Neuron (in vitro differentiated cells): ENCODE measurements around the gene KRT32.
"Not testable (repeated sequence)": the region's sequence is repeated elsewhere in the genome, so short reads cannot be mapped to it uniquely, and the experiment has no call there.

Experiments
- H2AFZ ChIP-seq: one replicate; pipeline ENCODE4 v1.6.1; 2013; ENCODE audit warnings: low read depth, mild to moderate bottlenecking, inconsistent platforms, low read length, moderate library complexity
- H3K27me3 ChIP-seq: one replicate; pipeline ENCODE4 v1.6.1; 2013; ENCODE audit warnings: low read length; ENCODE audit not compliant: insufficient read depth
- H3K36me3 ChIP-seq: one replicate; pipeline ENCODE4 v1.6.1; 2013; ENCODE audit warnings: low read length; ENCODE audit not compliant: insufficient read depth
- H3K4me1 ChIP-seq: one replicate; pipeline ENCODE4 v1.6.1; 2013; ENCODE audit warnings: low read length; ENCODE audit not compliant: insufficient read depth
- H3K4me3 ChIP-seq: 2 replicates; pipeline ENCODE4 v1.5.1; 2013; ENCODE audit warnings: mild to moderate bottlenecking, low read length, moderate library complexity
- H3K9me3 ChIP-seq: one replicate; pipeline ENCODE4 v1.6.1; 2013; ENCODE audit warnings: low read length

Gene KRT32

GRCh38 chr17:41446806-41447205 lies 20.4 kb downstream of the KRT32 start:
- Histone ChIP-seq H3K36me3 (no peaks in the 10 kb centered on the region), H3K4me1 (no peaks in the 10 kb centered on the region), H3K9me3 (no peaks in the 10 kb centered on the region), H2AFZ (no peak overlapping the region), H3K27me3 (no peaks in the 10 kb centered on the region), H3K4me3 (no peak overlapping the region)

DNA sequence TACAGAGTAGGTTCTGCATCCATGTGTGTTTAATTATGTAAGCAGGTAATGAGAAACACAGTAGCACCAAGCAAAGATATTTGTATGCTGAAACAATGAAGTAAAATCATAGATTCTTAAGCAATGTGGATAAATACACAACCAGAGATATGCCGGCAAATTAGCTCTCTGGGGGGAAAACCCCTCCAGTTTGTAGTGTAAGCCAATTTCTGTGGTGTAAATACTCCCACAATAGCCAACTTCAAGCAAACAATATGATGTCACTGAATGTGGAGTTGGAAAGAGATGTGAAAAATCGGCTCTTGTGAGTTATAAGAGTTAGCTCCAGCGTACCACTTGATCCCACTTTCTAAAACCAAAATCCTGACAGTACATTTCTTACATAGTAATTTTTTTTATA lies 22.5 kb downstream of the KRT32 start:
- Histone ChIP-seq H3K4me1 (no peaks in the 10 kb centered on the region), H3K27me3 (peaks cover 2% of the 10 kb centered on the region)

DNA sequence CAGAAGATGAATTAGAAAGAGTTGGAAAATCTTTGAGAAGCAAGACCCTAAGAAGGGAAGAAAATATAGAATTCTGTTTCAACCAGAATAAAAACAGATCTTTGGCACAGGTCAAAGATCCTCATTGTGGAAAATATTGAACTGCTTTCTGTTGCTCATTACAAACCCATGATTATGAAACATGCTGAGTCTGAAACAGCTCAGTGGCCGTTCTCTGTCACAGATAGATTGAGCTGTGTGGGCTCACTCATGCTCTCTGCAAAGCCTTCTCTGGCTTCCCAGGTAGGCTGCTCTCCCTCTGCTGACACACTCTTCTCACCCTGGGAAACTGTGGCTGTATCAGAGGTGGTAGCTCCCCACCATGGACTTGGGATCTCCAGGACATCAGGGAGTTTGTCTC lies 23.0 kb downstream of the KRT32 start:
- Histone ChIP-seq H3K27me3 (peaks cover 2% of the 10 kb centered on the region), H3K9me3 (no peaks in the 10 kb centered on the region), H2AFZ (no peak overlapping the region), H3K36me3 (no peaks in the 10 kb centered on the region), H3K4me1 (no peaks in the 10 kb centered on the region), H3K4me3 (no peak overlapping the region)

More for the DNA sequence above, 22.5 kb downstream of the KRT32 start:
- H3K9me3 ChIP-seq = no peaks in the 10 kb centered on the region
- no peak overlapping the region for H3K4me3 ChIP-seq
- H2AFZ ChIP-seq = no peak overlapping the region
- no peaks in the 10 kb centered on the region for H3K36me3 ChIP-seq

- Histone ChIP-seq H3K4me3 (no peak overlapping the region), H2AFZ (no peak overlapping the region), H3K36me3 (no peaks in the 10 kb centered on the region), H3K4me1 (no peaks in the 10 kb centered on the region), H3K27me3 (peaks cover 2% of the 10 kb centered on the region), H3K9me3 (no peaks in the 10 kb centered on the region)
Measured at GRCh38 chr17:41442739-41443138, 24.4 kb downstream of the KRT32 start.

GRCh38 chr17:41440531-41441033 lies 26.6 kb downstream of the KRT32 start, which contains the start of gene KRT38:
Gene KRT38 (minus strand): TSS chr17:41440983. CDS start chr17:41440921, 62 bp downstream.
- H3K4me3 ChIP-seq = no peak within 1 kb of the TSS
- no peaks in the 10 kb centered on the region for H3K4me1 ChIP-seq
- no peak within 1 kb of the TSS for H2AFZ ChIP-seq
- H3K27me3 ChIP-seq = peaks cover 2% of the 10 kb centered on the region
- H3K36me3 ChIP-seq = no peaks in the 10 kb centered on the region
- H3K9me3 ChIP-seq = no peaks in the 10 kb centered on the region

DNA sequence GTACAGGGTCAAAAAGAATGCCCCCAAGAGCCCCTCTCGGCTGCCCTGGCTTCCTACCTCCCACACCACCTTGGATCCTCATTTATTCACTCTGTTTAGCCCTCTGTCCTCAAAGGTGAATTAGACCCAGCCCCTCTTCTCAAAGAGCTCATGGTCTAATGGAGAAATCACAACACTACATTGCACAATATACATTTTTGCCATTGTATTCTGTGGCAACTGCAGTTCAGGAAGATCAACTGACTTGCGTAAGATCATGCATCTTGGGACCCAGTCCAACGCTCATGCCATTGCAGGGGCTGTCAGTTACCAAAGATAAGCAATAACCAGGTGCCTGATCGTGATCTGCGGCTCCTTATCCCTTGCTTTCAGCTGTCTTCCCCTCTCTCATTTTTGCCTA lies 27.8 kb downstream of the KRT32 start:
- Histone ChIP-seq H3K36me3 (no peaks in the 10 kb centered on the region), H3K4me3 (no peak overlapping the region), H3K27me3 (peaks cover 2% of the 10 kb centered on the region), H2AFZ (no peak overlapping the region), H3K9me3 (no peaks in the 10 kb centered on the region), H3K4me1 (no peaks in the 10 kb centered on the region)

GRCh38 chr17:41437769-41438168 lies 29.4 kb downstream of the KRT32 start:
- no peaks in the 10 kb centered on the region for H3K9me3 ChIP-seq
- peaks cover 2% of the 10 kb centered on the region for H3K27me3 ChIP-seq

GRCh38 chr17:41437254-41437653 lies 29.9 kb downstream of the KRT32 start:
- Histone ChIP-seq H3K9me3 (no peaks in the 10 kb centered on the region), H3K4me1 (no peaks in the 10 kb centered on the region), H2AFZ (no peak overlapping the region), H3K27me3 (peaks cover 2% of the 10 kb centered on the region), H3K36me3 (no peaks in the 10 kb centered on the region), H3K4me3 (no peak overlapping the region)

More at GRCh38 chr17:41437769-41438168, 29.4 kb downstream of the KRT32 start:
- H3K4me3 ChIP-seq = no peak overlapping the region
- H3K36me3 ChIP-seq = no peaks in the 10 kb centered on the region
- H3K4me1 ChIP-seq = no peaks in the 10 kb centered on the region
- H2AFZ ChIP-seq = no peak overlapping the region

DNA sequence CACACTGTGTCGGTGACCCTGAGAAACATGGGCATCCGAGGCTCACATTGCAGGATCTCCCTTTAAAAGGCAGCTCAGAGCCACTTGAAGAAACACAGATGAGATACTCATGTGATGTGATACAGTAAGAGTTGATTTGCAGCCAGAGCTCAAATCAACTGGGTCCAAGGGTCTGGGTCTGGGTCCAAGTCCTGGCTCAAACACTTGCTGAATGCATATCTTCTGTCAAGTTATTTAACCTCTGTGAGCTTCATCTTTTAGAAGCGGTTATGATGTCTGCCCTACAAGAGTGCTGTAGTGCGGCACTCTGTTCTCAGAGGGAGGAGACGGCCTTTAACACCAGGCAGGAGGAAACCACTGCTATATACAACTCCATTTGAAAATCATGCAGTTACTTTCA lies 32.8 kb downstream of the KRT32 start:
- no peaks in the 10 kb centered on the region for H3K9me3 ChIP-seq
- no peaks in the 10 kb centered on the region for H3K27me3 ChIP-seq
- H3K4me1 ChIP-seq = no peaks in the 10 kb centered on the region
- H2AFZ ChIP-seq = no peak overlapping the region
- no peaks in the 10 kb centered on the region for H3K36me3 ChIP-seq
- no peak overlapping the region for H3K4me3 ChIP-seq

DNA sequence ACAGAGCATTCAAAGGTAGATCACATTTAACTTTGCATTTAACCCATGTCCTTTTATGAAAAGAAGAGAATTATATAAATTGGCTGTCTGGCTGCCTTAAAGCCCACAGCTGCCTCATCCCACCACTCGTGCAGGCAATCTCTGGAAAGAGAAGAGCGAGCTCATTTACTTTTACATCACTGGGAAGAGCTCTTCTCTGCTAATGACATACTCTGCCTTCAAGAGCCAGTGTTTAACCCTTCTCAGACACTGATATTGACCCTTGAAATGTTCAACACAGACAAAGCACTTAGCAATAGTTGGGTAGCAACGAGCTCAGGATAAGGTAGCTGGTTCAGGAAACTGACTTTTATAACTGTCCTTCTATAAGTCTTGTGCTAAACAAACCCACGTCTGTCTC lies 33.2 kb downstream of the KRT32 start:
- Histone ChIP-seq H3K4me1 (no peaks in the 10 kb centered on the region), H3K9me3 (no peaks in the 10 kb centered on the region), H3K4me3 (no peak overlapping the region), H3K27me3 (no peaks in the 10 kb centered on the region), H2AFZ (no peak overlapping the region), H3K36me3 (no peaks in the 10 kb centered on the region)

GRCh38 chr17:41433586-41433985 lies 33.6 kb downstream of the KRT32 start:
- Histone ChIP-seq H2AFZ (no peak overlapping the region), H3K27me3 (no peaks in the 10 kb centered on the region), H3K4me1 (no peaks in the 10 kb centered on the region), H3K36me3 (no peaks in the 10 kb centered on the region), H3K4me3 (no peak overlapping the region), H3K9me3 (no peaks in the 10 kb centered on the region)

- not testable (repeated sequence) for H3K36me3 ChIP-seq, H3K4me1 ChIP-seq, H3K4me3 ChIP-seq, H2AFZ ChIP-seq, H3K27me3 ChIP-seq, H3K9me3 ChIP-seq
Measured at GRCh38 chr17:41430376-41430775, 36.8 kb downstream of the KRT32 start.

DNA sequence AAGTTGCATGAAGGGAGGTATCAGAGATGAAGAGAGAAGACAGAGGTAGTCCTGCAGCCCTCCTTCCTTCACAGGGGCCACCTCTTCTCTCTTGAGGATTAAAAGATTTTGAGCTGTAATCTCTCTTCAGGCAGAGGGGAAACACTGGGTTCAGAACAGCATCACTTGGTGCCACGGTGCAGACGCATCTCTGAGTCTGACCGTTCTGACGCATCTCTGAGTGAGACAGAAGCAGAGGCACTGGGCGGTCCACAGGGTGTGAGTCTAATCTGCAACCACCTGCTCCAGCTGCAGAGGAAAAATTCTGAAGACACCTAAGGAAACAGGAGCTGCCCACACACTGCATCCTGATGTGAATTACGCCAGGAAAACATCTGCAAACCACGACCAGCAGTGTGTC lies 37.5 kb downstream of the KRT32 start:
- H3K27me3 ChIP-seq = no peaks in the 10 kb centered on the region
- no peak overlapping the region for H3K4me3 ChIP-seq
- H3K9me3 ChIP-seq = no peaks in the 10 kb centered on the region
- H3K36me3 ChIP-seq = no peaks in the 10 kb centered on the region
- no peak overlapping the region for H2AFZ ChIP-seq
- H3K4me1 ChIP-seq = no peaks in the 10 kb centered on the region

DNA sequence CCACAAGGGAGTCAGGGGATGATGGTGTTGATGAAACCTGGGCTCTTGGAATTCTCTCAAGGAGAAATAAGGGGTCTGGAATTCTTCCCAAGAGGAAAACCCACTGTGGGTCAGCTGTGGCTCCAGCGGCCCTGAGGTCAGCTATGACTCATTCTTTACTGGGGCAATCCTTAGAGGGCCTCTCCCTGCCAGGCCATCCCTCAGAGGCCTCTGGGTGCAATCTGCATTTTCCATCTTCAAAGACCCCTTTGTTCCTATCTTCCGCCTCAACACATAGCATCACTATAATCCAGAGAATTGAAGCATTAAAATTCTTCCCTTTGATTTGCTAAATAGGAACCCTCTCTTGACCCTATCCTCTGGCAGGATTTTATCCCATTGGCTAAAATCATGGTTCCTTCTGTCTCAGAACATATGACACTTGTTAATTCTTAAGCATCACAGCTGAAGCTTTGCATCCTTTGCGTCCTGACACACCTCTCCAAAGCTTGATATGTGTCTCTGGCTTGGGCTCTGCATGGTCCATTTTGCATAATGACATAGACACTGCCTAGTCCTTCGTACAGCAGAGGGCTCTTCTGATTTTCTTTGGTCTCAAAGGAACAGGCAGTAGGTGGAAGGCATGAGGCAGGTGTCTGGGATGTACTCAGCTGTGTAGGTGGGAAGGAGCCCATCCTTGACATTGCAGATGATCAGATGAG lies 38.4 kb downstream of the KRT32 start:
- Histone ChIP-seq H3K36me3 (no peaks in the 10 kb centered on the region), H3K4me3 (no peak overlapping the region), H3K9me3 (no peaks in the 10 kb centered on the region), H3K27me3 (no peaks in the 10 kb centered on the region), H2AFZ (no peak overlapping the region), H3K4me1 (no peaks in the 10 kb centered on the region)
